Measurements from ENCODE around the gene RNF207.

DNA sequence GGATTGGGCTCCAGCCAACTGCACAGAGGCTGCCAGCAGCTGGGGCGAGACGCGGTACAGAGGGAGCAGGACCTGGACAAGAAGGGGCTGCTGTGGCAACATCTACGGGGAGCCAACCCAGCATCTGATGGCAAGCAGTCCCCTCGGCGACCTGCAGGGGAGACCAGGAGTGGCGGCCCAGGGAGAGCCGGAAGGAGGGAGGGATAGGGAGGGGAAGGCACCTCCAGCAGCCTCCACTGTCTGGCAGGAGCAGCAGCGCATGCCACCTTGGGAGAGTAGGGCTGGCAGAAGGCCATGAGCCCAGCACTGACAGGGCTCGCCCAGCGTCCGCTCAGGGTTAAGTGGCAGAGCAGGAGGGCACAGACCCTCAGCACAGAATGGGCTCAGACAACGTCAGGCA, 43.1 kb upstream of the RNF207 start:
- TF ChIP-seq, protein P1, sequence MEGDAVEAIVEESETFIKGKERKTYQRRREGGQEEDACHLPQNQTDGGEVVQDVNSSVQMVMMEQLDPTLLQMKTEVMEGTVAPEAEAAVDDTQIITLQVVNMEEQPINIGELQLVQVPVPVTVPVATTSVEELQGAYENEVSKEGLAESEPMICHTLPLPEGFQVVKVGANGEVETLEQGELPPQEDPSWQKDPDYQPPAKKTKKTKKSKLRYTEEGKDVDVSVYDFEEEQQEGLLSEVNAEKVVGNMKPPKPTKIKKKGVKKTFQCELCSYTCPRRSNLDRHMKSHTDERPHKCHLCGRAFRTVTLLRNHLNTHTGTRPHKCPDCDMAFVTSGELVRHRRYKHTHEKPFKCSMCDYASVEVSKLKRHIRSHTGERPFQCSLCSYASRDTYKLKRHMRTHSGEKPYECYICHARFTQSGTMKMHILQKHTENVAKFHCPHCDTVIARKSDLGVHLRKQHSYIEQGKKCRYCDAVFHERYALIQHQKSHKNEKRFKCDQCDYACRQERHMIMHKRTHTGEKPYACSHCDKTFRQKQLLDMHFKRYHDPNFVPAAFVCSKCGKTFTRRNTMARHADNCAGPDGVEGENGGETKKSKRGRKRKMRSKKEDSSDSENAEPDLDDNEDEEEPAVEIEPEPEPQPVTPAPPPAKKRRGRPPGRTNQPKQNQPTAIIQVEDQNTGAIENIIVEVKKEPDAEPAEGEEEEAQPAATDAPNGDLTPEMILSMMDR (IDR thresholded peaks at IDR 0.05; ENCODE audit: low read length): no peak
- TF ChIP-seq EZH2 (optimal IDR thresholded peaks at IDR 0.05; ENCODE audit: low read depth, low read length): no peak
